Gastroesophageal sphincter (tissue), 4 donors: ENCODE measurements around the gene AIG1. TPM values are rescaled to one million over a fixed set of nuclear protein-coding genes. Genes with fewer than 3 reads are reported as not detected.

Experiments
- ATAC-seq: fragments of 150-250 bp; one replicate; pipeline ENCODE4 v1.9.1; 2016; ENCODE audit warnings: mild to moderate bottlenecking, moderate library complexity
- H3K27ac ChIP-seq, 4 donors: fragments of 200-600 bp; sonication (generic) in 3 of 4; 1 replicate in 3 of 4; 2 replicates in 1 of 4; pipeline ENCODE4 v1.5.1; 2016 to 2019
- H3K27me3 ChIP-seq: fragments of 200-600 bp; sonication (generic); one replicate; pipeline ENCODE4 v1.5.1; 2019
- H3K36me3 ChIP-seq, 2 donors: fragments of 200-600 bp; sonication (generic); one replicate each; pipeline ENCODE4 v1.5.1; 2019; ENCODE audit warnings: control low read depth in 1 of 2
- H3K4me1 ChIP-seq, 3 donors: fragments of 200-600 bp; sonication (generic); 1 replicate in 2 of 3; 2 replicates in 1 of 3; pipeline ENCODE4 v1.5.1; 2016 to 2019; ENCODE audit warnings: control low read depth in 2 of 3
- H3K4me3 ChIP-seq, 2 donors: fragments of 200-600 bp; sonication (generic); one replicate each; pipeline ENCODE4 v1.5.1; 2019; ENCODE audit warnings: mild to moderate bottlenecking in 1 of 2, moderate library complexity in 1 of 2
- H3K9me3 ChIP-seq, 3 donors: fragments of 200-600 bp; sonication (generic); one replicate each; pipeline ENCODE4 v1.5.1; 2017 to 2019; ENCODE audit warnings: control low read depth in 2 of 3
- EP300 ChIP-seq: sonication (generic); formaldehyde crosslinking; IDR thresholded peaks from one replicate; pipeline ENCODE4 v1.6.1; 2017; ENCODE audit warnings: antibody characterized with exemption, mild to moderate bottlenecking
- POLR2A ChIP-seq, 2 donors: fragments of 450-650 bp; IDR thresholded peaks; one replicate each; pipeline ENCODE4 v1.6.1; 2017; ENCODE audit warnings: antibody characterized with exemption in 2 of 2, mild to moderate bottlenecking in 2 of 2, moderate library complexity in 1 of 2
- POLR2AphosphoS5 ChIP-seq: sonication (generic); formaldehyde crosslinking; IDR thresholded peaks from one replicate; pipeline ENCODE4 v1.6.1; 2017; ENCODE audit warnings: antibody characterized with exemption
- WGBS, 2 donors: methylation state at CpG; one replicate each; pipeline ENCODE4 v1.1.5; 2018; ENCODE audit warnings: low coverage in 1 of 2; 5-methylcytosine and 5-hydroxymethylcytosine counted together
- total RNA-seq, 4 donors: library from RNA; depleted of rRNA; stranded (reverse); fragments of >200 nt; gene quantifications; one replicate each; pipeline ENCODE4 v1.1.0, GENCODE V29; 2016
- TF ChIP-seq, protein P1 (sequence below), 4 experiments: fragments of 200-600 bp in 2 of 4; fragments of 450-650 bp in 2 of 4; sonication (generic) in 1 of 4; IDR thresholded peaks; one replicate each; pipeline ENCODE4 v1.5.1; 2017 to 2019; ENCODE audit warnings: antibody characterized with exemption in 4 of 4, mild to moderate bottlenecking in 2 of 4, moderate library complexity in 2 of 4

AIG1 gene
- total RNA-seq, 4 donors from 2014 or later = 24.0 to 42.0 (median 31.5) TPM

DNA sequence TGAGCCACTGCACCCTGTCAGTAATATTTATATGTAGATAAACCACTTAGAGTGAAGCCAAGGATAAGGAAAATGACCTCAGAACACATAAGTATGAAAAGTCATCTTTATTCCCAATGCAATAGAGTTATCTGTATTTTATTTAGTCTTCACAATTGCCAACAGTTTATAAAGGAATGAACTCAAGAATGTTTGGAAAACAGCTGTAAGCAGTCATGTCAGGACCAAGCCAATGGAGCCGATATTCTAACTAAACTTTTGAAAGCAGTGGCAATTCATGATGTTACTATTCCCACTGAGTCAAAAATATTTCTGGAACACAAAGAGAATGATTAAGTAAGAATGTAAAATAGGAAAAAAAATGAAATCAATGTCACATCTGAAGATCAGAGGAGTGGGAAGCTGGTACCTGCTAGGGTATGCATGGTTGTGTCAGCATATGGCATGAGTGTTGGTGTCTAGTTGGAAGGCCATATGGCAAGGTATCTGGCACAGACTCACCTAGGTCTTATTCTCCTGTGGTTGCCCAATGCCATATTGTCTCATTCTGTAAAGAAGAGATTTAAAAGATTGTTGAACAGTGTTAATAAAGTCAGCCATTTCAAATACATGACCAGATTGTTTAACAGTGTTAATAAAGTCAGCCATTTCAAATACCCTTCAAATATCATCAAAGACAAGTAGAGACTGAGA, 271.6 kb downstream of the AIG1 start:
- ATAC-seq = no peak

DNA sequence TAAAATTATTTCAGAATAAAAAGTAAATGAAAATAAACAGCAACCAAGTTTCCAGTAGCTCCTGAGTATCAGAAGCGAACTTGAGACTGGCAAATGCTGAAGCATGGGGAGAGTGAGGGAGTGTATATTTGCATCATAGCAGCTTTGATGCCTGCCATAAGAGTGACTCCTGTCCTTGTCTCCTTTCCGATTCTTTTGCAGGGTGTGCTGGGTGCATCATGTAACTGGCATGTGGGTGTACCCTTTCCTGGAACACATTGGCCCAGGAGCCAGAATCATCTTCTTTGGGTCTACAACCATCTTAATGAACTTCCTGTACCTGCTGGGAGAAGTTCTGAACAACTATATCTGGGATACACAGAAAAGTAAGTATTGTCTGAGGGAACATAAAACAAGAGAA, 272.4 kb downstream of the AIG1 start:
- H3K4me3 ChIP-seq = no peak overlapping the region
- no peaks in the 10 kb centered on the region for H3K27me3 ChIP-seq
- WGBS, 2 donors = 100% methylated on average over 1 to 2 of the region's 2 CpGs
- H3K27ac ChIP-seq = no peak overlapping the region
- TF ChIP-seq EP300 (no peak), POLR2A (IDR thresholded peaks at IDR 0.05) (no peak), POLR2AphosphoS5 (no peak)
- TF ChIP-seq, protein P1, sequence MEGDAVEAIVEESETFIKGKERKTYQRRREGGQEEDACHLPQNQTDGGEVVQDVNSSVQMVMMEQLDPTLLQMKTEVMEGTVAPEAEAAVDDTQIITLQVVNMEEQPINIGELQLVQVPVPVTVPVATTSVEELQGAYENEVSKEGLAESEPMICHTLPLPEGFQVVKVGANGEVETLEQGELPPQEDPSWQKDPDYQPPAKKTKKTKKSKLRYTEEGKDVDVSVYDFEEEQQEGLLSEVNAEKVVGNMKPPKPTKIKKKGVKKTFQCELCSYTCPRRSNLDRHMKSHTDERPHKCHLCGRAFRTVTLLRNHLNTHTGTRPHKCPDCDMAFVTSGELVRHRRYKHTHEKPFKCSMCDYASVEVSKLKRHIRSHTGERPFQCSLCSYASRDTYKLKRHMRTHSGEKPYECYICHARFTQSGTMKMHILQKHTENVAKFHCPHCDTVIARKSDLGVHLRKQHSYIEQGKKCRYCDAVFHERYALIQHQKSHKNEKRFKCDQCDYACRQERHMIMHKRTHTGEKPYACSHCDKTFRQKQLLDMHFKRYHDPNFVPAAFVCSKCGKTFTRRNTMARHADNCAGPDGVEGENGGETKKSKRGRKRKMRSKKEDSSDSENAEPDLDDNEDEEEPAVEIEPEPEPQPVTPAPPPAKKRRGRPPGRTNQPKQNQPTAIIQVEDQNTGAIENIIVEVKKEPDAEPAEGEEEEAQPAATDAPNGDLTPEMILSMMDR (IDR thresholded peaks at IDR 0.05) = no peak
- H3K4me1 ChIP-seq = no peaks in the 10 kb centered on the region
- peaks cover 0 to 19% of the 10 kb centered on the region in 2 donors for H3K36me3 ChIP-seq
- ATAC-seq = no peak
- no peaks in the 10 kb centered on the region for H3K9me3 ChIP-seq

More for the DNA sequence above, 271.6 kb downstream of the AIG1 start:
- TF ChIP-seq, protein P1 (IDR thresholded peaks at IDR 0.05) = no peak
- TF ChIP-seq POLR2A (IDR thresholded peaks at IDR 0.05) (no peak), EP300 (no peak), POLR2AphosphoS5 (no peak)
- H3K4me3 ChIP-seq = no peak overlapping the region
- no peaks in the 10 kb centered on the region for H3K27me3 ChIP-seq
- H3K4me1 ChIP-seq = no peaks in the 10 kb centered on the region
- WGBS, 2 donors = 41 to 80% methylated on average over 1 of the region's 1 CpG
- peaks cover 0 to 19% of the 10 kb centered on the region in 2 donors for H3K36me3 ChIP-seq
- no peak overlapping the region for H3K27ac ChIP-seq
- no peaks in the 10 kb centered on the region for H3K9me3 ChIP-seq

DNA sequence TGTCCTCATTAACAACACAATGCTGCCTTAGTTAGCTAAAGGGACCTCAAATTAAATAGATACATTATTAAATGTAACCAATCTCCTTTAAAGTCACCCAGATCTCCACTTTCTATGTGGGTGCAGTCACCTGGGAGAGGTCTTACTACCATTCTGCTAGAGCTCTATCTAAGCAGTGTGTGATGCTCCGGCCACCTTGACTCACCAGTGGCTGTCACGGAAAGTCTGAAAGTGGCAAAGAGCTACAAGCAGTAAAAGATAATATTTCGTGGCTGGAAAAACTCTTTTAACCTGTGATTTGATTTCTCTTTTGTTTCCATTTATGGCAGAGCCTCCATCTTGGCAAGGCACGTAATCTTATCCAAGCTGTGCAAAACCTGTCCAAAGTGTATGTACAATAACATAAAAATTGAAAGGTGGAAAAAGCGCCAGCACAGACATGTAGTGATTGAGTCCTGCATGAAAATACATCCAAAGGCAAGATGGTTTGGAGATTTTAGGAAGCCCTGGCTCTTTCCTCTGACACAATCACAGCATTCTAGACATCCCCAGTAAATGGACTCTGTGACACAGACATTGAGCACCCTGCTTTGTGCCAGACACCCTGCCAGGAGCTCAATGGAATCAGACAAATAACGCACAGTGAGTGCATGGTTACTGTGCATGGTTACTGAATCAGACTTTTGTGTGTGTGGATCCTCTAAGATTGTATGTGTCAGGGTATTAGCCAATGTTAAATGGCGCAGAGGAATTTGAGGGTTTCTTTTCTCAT, 273.2 kb downstream of the AIG1 start:
- Histone ChIP-seq H3K4me3 (no peak overlapping the region), H3K27ac (no peak overlapping the region), H3K27me3 (no peaks in the 10 kb centered on the region), H3K4me1 (no peaks in the 10 kb centered on the region), H3K36me3 (peaks cover 0 to 19% of the 10 kb centered on the region in 2 donors), H3K9me3 (no peaks in the 10 kb centered on the region)
- TF ChIP-seq POLR2A (IDR thresholded peaks at IDR 0.05) = no peak
- no peak for TF ChIP-seq EP300
- WGBS, 2 donors = 91 to 100% methylated on average over 1 to 7 of the region's 7 CpGs
- ATAC-seq = no peak

- ATAC-seq = no peak
- Histone ChIP-seq H3K27me3 (no peaks in the 10 kb centered on the region), H3K4me1 (no peaks in the 10 kb centered on the region), H3K27ac (no peak overlapping the region), H3K4me3 (no peak overlapping the region), H3K9me3 (no peaks in the 10 kb centered on the region), H3K36me3 (peaks cover 0 to 19% of the 10 kb centered on the region in 2 donors)
- TF ChIP-seq EP300 (no peak), POLR2A (IDR thresholded peaks at IDR 0.05) (no peak), POLR2AphosphoS5 (no peak)
- TF ChIP-seq, protein P1 (IDR thresholded peaks at IDR 0.05) = no peak
- WGBS, 2 donors = 80 to 95% methylated on average over 2 of the region's 2 CpGs
Measured at GRCh38 chr6:143335865-143336264, 275.2 kb downstream of the AIG1 start.

GRCh38 chr6:143336446-143337152, 275.9 kb downstream of the AIG1 start:
- ATAC-seq = no peak
- Histone ChIP-seq H3K27ac (no peak overlapping the region), H3K9me3 (no peaks in the 10 kb centered on the region), H3K4me3 (no peak overlapping the region), H3K27me3 (no peaks in the 10 kb centered on the region), H3K4me1 (no peaks in the 10 kb centered on the region), H3K36me3 (peaks cover 0 to 19% of the 10 kb centered on the region in 2 donors)
- TF ChIP-seq POLR2AphosphoS5 (no peak), POLR2A (IDR thresholded peaks at IDR 0.05) (no peak), EP300 (no peak)
- WGBS, 2 donors = 85 to 100% methylated on average over 3 to 4 of the region's 4 CpGs
